Colonic mucosa (tissue), 4 donors: ENCODE data around the gene FHOD3. TPM values are rescaled to one million over a fixed set of nuclear protein-coding genes. Genes with fewer than 3 reads are reported as not detected.

Experiments used
- DNase-seq: peaks from one replicate; pipeline ENCODE4 v3.0.0-alpha.2; 2020
- H3K27ac ChIP-seq: fragments of 200-600 bp; one replicate; pipeline ENCODE4 v1.8.0; 2021
- H3K27me3 ChIP-seq: fragments of 200-600 bp; one replicate; pipeline ENCODE4 v1.8.0; 2021
- H3K36me3 ChIP-seq: fragments of 200-600 bp; one replicate; pipeline ENCODE4 v1.8.0; 2021
- H3K4me1 ChIP-seq: fragments of 200-600 bp; one replicate; pipeline ENCODE4 v1.8.0; 2021; ENCODE audit warnings: mild to moderate bottlenecking
- H3K4me3 ChIP-seq: fragments of 200-600 bp; one replicate; pipeline ENCODE4 v1.8.0; 2021
- H3K9ac ChIP-seq, 2 donors: one replicate each; pipeline ENCODE4 v1.7.0; 2013; ENCODE audit warnings: control low read depth in 2 of 2, low read depth in 2 of 2, low read length in 2 of 2
- H3K9me3 ChIP-seq: fragments of 200-600 bp; one replicate; pipeline ENCODE4 v1.8.0; 2021
- CTCF ChIP-seq: fragments of 200-600 bp; IDR thresholded peaks from one replicate; pipeline ENCODE4 v1.8.0; 2022; ENCODE audit warnings: antibody characterized with exemption, mild to moderate bottlenecking
- intact Hi-C: fragments of 100-400 bp; cut with DNase I; formaldehyde crosslinking; loops from one replicate; pipeline ENCODE4 v1.14.1; 2022
- total RNA-seq, 2 donors: library from RNA; stranded (reverse); fragmentation: NEBNext Ultra II Directional in 1 of 2; extraction: Animal tissue kit (Norgen Biotek cat#: 25700) in 1 of 2; gene quantifications; one replicate each; pipeline ENCODE4 v1.2.1, GENCODE V29; 2021
- donor health status: healthy.
- donor health status: DM: no; HTN: no; CAD: no.
- donor health status: DM: no; HTN: no; CAD: no.

The FHOD3 gene
- total RNA-seq, 2 donors from 2014 or later = 2.5 to 4.1 TPM

- H3K27me3 ChIP-seq = no peaks in the 10 kb centered on the region
- H3K36me3 ChIP-seq = no peaks in the 10 kb centered on the region
- H3K27ac ChIP-seq = no peak overlapping the region
- no peak for DNase-seq
- H3K4me1 ChIP-seq = no peaks in the 10 kb centered on the region
- TF ChIP-seq CTCF = no peak
- H3K9me3 ChIP-seq = no peaks in the 10 kb centered on the region
- intact Hi-C loops = no loop called here
- H3K4me3 ChIP-seq = no peak overlapping the region
- H3K9ac ChIP-seq = no peak overlapping the region
Measured at GRCh38 chr18:36274083-36274715, 23.3 kb upstream of the FHOD3 start.

GRCh38 chr18:36275561-36275960 lies 22.0 kb upstream of the FHOD3 start:
- no peaks in the 10 kb centered on the region for H3K9me3 ChIP-seq
- H3K4me1 ChIP-seq = no peaks in the 10 kb centered on the region
- TF ChIP-seq CTCF = no peak
- intact Hi-C loops = no loop called here
- H3K9ac ChIP-seq = no peak overlapping the region
- no peak overlapping the region for H3K4me3 ChIP-seq
- no peaks in the 10 kb centered on the region for H3K27me3 ChIP-seq
- DNase-seq = no peak
- no peaks in the 10 kb centered on the region for H3K36me3 ChIP-seq
- no peak overlapping the region for H3K27ac ChIP-seq

- intact Hi-C loops = no loop called here
- no peaks in the 10 kb centered on the region for H3K9me3 ChIP-seq
- no peak overlapping the region for H3K27ac ChIP-seq
- H3K4me3 ChIP-seq = no peak overlapping the region
- H3K36me3 ChIP-seq = no peaks in the 10 kb centered on the region
- H3K9ac ChIP-seq = no peak overlapping the region
- no peak for TF ChIP-seq CTCF
- DNase-seq = no peak
- H3K27me3 ChIP-seq = no peaks in the 10 kb centered on the region
- H3K4me1 ChIP-seq = no peaks in the 10 kb centered on the region
Measured at GRCh38 chr18:36279001-36279400, 18.5 kb upstream of the FHOD3 start.

GRCh38 chr18:36281936-36282335 lies 15.6 kb upstream of the FHOD3 start:
- no peaks in the 10 kb centered on the region for H3K4me1 ChIP-seq
- no peak for DNase-seq
- H3K27me3 ChIP-seq = no peaks in the 10 kb centered on the region
- H3K36me3 ChIP-seq = no peaks in the 10 kb centered on the region
- H3K9me3 ChIP-seq = no peaks in the 10 kb centered on the region
- no peak overlapping the region for H3K27ac ChIP-seq
- no peak overlapping the region for H3K9ac ChIP-seq
- intact Hi-C loops = loop anchor here (5.0 to 10.0 kb wide), 3 partner anchors 97 to 527 kb away; partner anchors contain the start of gene MOCOS
- no peak overlapping the region for H3K4me3 ChIP-seq
- no peak for TF ChIP-seq CTCF

GRCh38 chr18:36283448-36283847 lies 14.1 kb upstream of the FHOD3 start:
- Histone ChIP-seq H3K4me3 (no peak overlapping the region), H3K9me3 (no peaks in the 10 kb centered on the region), H3K9ac (no peak overlapping the region), H3K27me3 (no peaks in the 10 kb centered on the region), H3K4me1 (no peaks in the 10 kb centered on the region), H3K36me3 (no peaks in the 10 kb centered on the region), H3K27ac (no peak overlapping the region)
- no peak for TF ChIP-seq CTCF
- DNase-seq = no peak
- intact Hi-C loops = loop anchor here (5.0 to 10.0 kb wide), 3 partner anchors 99 to 529 kb away; partner anchors contain the start of gene MOCOS
